ENCODE data around the gene UTP11.

Gene UTP11

DNA sequence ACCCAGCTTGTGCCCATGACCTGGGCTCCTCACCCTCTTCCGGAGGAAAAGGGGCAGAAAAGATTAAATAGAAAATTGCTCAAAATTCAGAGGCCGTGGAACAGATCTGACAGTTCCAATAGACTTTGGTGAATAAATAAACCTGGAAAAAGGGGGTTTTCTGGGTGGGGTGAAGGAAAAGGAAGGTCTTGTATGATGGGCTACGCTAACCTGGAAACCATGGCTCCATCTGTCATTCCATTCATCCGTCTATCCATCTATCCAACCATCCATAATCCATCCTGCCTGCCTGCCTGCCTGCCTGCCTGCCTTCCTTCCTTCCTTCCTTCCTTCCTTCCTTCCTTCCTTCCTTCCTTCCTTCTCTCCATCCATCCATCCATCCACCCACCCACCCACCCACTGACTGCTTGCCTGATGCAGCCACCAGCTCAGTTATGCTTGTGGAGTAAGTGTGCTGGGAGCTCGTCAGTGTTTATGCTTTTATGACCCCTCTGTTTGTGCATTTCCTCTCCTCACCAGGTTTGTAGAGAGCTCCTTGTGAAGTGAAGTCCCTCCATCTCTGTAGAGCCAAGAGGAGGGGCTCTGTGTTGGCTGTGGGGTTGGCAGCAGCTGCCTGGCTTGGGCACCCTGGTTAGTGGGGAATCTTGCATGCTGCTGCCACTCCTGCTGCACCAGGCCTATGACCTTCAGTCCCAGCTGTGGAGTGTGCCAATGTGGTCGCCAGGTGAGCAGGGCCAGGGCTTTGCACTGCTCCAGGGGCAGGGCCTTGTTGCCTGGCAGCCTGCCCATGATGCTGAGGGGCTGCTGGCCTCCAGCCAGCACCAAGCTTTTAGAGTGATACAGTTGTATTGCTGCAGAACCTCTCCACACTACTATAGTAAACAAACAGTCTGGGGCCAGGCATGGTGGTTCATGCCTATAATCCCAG is 50.1 kb downstream of the UTP11 start:
- no peak for DNase-seq (ENCODE audit: low spot score)
- TF ChIP-seq, protein P1, sequence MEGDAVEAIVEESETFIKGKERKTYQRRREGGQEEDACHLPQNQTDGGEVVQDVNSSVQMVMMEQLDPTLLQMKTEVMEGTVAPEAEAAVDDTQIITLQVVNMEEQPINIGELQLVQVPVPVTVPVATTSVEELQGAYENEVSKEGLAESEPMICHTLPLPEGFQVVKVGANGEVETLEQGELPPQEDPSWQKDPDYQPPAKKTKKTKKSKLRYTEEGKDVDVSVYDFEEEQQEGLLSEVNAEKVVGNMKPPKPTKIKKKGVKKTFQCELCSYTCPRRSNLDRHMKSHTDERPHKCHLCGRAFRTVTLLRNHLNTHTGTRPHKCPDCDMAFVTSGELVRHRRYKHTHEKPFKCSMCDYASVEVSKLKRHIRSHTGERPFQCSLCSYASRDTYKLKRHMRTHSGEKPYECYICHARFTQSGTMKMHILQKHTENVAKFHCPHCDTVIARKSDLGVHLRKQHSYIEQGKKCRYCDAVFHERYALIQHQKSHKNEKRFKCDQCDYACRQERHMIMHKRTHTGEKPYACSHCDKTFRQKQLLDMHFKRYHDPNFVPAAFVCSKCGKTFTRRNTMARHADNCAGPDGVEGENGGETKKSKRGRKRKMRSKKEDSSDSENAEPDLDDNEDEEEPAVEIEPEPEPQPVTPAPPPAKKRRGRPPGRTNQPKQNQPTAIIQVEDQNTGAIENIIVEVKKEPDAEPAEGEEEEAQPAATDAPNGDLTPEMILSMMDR (IDR thresholded peaks at IDR 0.05; ENCODE audit: extremely low read depth, missing control alignments): no peak

DNA sequence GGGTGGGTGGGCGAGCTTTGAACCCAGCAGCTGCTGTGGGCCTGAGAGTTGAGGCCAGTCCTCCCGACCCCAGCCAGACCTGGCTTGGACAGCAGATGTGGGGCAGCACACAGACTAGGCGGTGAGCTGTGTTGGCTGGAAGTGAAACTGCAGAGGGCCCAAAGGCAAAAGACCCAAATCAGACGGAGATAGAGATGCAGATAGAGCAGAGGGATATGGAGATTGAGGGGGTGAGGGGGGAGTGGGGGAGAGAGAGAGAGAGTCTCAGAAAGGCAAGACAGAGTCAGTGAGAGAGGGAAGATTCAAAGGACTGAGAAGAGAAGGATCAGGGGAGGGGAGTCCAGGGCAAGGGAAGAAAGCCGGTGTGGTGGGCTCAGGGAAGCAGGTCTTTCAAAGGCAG is 51.1 kb downstream of the UTP11 start:
- TF ChIP-seq, protein P1 (IDR thresholded peaks at IDR 0.05; ENCODE audit: extremely low read depth, missing control alignments): no peak
- DNase-seq (ENCODE audit: low spot score): no peak

DNA sequence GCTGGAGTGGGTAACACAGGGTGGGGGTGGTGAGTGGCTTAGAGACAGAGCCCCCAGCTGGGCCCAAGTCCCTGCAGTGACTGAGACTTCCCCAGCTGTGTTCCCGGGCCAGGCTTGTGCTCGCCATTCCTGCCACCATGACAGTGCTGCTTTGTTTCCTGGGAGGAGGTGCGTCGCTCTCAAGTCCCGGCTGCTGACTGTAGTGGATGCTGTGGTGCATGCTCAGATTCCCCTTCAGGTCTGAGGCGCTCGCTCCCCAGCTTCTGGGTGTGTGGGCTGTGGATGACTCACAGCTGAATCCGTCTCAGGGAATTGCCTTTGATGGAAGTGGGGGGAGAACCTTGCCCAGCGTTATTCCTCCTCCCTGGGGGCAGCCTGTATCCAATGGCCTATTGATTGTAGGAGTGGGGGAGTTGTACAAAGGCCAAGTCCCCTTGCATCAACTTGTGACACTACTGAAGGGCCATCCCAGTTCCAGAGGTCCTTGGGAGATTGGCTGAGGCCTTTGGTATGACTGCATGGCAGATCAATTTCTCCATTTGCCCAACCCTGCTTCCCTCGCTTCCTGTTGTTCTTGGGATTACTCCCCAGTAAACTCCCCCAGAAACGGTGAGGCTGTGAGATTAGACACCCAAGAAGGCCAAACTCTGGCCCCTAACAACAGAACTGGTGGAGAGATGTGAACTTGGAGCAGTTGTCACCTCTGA is 51.8 kb downstream of the UTP11 start:
- DNase-seq (ENCODE audit: low spot score): no peak
- TF ChIP-seq, protein P1 (IDR thresholded peaks at IDR 0.05; ENCODE audit: extremely low read depth, missing control alignments): no peak

DNA sequence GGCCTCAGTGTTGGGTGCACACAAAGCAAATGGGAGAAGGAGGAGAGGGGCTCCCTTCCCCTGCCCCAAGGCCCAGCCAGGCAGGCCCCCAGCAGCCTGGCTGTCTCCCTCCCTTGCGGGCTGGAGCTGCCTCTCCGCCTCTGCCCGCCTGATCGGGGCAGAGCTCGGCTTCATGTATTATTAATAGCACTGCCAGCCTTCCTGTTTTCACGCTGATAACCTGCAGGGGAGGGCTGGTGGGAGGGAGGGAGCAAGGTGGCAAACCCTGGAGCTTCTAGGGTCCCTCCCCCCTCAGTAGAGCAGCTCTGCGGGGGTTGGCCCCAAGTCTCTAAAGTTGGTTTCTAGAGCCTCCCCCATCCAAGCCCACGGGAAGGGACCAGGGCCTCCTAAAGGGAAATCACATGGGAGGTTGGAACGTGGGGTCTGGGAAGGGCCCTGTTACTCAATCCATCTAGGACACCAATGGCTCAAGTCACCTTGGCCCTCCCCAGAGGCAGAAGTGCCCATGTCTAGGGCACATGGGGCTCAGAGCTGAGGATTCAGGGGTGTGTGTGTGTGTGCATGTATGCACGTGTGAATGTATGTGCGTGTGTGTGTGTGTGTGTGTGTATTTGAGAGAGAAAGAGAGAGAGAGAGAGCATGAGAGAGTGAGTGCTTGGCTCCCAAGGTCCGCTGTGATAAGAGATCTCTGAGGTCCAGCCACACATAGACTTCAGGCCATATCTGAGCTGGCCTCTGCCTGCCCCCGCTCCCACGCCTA is 55.9 kb downstream of the UTP11 start:
- TF ChIP-seq, protein P1 (IDR thresholded peaks at IDR 0.05; ENCODE audit: extremely low read depth, missing control alignments): no peak
- DNase-seq (ENCODE audit: low spot score): no peak

DNA sequence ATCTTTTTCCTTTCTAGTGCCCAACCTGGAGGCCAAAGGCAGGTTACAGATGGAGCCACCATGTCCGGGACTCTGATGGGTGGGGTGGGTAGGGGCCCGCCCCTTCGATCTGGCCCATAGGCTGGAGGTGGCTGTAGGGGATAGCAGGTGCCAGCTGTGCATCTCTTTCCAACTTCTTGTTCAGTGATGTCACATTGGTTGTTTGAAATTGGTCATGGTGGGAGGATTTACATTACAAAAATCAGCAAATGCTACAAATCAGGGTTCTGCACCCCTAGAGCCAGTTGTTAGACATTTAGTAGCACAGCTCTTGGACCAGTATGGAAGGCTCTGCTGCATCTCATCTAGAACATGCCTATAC is 56.4 kb downstream of the UTP11 start:
- TF ChIP-seq, protein P1 (IDR thresholded peaks at IDR 0.05; ENCODE audit: extremely low read depth, missing control alignments): no peak
- no peak for DNase-seq (ENCODE audit: low spot score)

DNA sequence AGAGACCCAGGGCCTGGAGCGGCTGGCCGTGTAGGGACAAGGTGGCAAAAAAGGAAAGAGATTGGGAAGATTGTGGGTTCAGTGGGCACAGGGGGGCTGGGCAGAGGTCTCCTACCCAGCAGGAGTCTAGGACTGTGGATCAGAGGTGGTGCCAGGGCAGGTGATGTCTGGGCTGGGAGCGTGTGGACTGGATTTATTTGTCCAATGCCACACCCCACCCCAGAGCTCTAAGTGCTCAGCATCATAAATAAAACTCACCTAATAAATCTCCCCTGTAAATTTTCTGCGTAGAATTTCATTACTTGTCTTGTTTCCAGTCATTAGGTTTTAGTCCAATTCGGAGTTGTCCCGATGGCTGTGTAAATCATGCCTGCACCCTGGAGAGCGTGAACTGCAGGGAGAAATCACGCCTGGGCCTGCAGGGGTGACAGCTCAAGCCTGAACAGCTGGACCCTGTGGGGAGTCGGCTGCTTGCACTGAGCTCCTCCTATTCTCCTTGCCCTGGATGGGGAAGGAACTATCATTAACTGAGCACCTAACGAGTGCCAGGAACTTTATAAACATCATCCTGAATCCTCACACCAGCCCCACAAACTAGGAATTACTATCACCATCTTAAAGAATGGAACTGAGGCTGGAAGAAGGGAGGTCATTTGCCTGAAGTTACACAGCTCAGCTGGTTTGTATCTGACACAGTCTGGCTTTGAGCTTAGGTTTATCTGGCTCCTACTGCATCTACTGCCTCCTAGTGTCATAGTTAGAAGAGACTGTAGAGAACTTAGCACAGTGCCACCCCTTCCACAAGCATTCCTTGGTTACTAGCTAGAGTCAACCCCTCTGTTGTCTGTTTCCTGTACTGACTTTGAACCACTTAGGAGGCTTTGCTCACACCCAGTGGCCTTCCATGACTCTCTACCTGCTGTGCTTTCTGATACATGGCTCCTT is 59.0 kb downstream of the UTP11 start:
- DNase-seq (ENCODE audit: low spot score): peak; percentile 66
- TF ChIP-seq, protein P1 (IDR thresholded peaks at IDR 0.05; ENCODE audit: extremely low read depth, missing control alignments): peak; percentile 23
